HCT116 (cell line): ENCODE results near the gene DDHD1.

Experiments used
- CTCF ChIP-seq, 3 experiments: fragments of 200-600 bp in 1 of 3; sonication (generic) in 1 of 3; IDR thresholded peaks in 2 of 3; conservative IDR thresholded peaks in 1 of 3; 2 replicates each; pipeline ENCODE4 v1.5.1; 2012 to 2017; ENCODE audit warnings: low read depth in 2 of 3, low read length in 2 of 3, antibody characterized with exemption in 1 of 3, borderline replicate concordance in 1 of 3, control low read depth in 1 of 3, mild to moderate bottlenecking in 1 of 3, mixed read lengths in 1 of 3, mixed run types in 1 of 3, moderate library complexity in 1 of 3; ENCODE audit not compliant: insufficient read depth in 1 of 3
- EGR1 ChIP-seq: IDR thresholded peaks from 2 replicates; pipeline ENCODE4 v1.6.1; 2012; ENCODE audit warnings: low read depth
- EZH2 ChIP-seq: fragments of 200-600 bp; sonication (generic); IDR thresholded peaks from 2 replicates; pipeline ENCODE4 v1.6.1; 2017; ENCODE audit warnings: antibody characterized with exemption, mixed run types
- EZH2phosphoT487 ChIP-seq: fragments of 200-600 bp; IDR thresholded peaks from 2 replicates; pipeline ENCODE4 v1.6.1; 2018; ENCODE audit warnings: antibody characterized with exemption, borderline replicate concordance
- MAX ChIP-seq: IDR thresholded peaks from 2 replicates; pipeline ENCODE4 v1.6.1; 2012
- POLR2A ChIP-seq: IDR thresholded peaks from 2 replicates; pipeline ENCODE4 v1.7.0; 2011; ENCODE audit warnings: borderline replicate concordance; ENCODE audit not compliant: insufficient read depth, insufficient read length; ENCODE audit errors: extremely low read depth
- POLR2AphosphoS5 ChIP-seq: IDR thresholded peaks from 2 replicates; pipeline ENCODE4 v1.6.1; 2011; ENCODE audit warnings: mild to moderate bottlenecking, low read depth, low read length, moderate library complexity
- RAD21 ChIP-seq: IDR thresholded peaks from 2 replicates; pipeline ENCODE4 v1.6.1; 2012; ENCODE audit warnings: low read depth, mild to moderate bottlenecking
- SIN3A ChIP-seq: IDR thresholded peaks from 2 replicates; pipeline ENCODE4 v1.6.1; 2012; ENCODE audit warnings: low read depth
- SP1 ChIP-seq: IDR thresholded peaks from 2 replicates; pipeline ENCODE4 v1.6.1; 2012; ENCODE audit warnings: low read depth
- ZNF274 ChIP-seq: fragments of 200-500 bp; sonication (Bioruptor generic); IDR thresholded peaks from 2 replicates; pipeline ENCODE4 v1.6.1; 2014; ENCODE audit warnings: mild to moderate bottlenecking, low read depth, low read length, inconsistent platforms

GRCh38 chr14:53042480-53042879, 110.6 kb downstream of the DDHD1 start:
- no peak for TF ChIP-seq EZH2
- TF ChIP-seq ZNF274: no peak
- no peak for TF ChIP-seq CTCF (IDR thresholded peaks at IDR 0.05 in 2 of 3, conservative IDR thresholded peaks at IDR 0.05 in 1 of 3; ENCODE audit: borderline replicate concordance in 1 of 3, insufficient read depth in 1 of 3, low read depth in 2 of 3, low read length in 2 of 3)
- TF ChIP-seq RAD21: no peak
- TF ChIP-seq MAX: no peak
- no peak for TF ChIP-seq SIN3A
- no peak for TF ChIP-seq POLR2A
- no peak for TF ChIP-seq EZH2phosphoT487
- no peak for TF ChIP-seq SP1
- no peak for TF ChIP-seq EGR1
- TF ChIP-seq POLR2AphosphoS5: no peak
